Loucy (cell line): ENCODE results near the gene CLMP.

Experiments
- H2AFZ ChIP-seq: fragments of 200-600 bp; sonication (generic); 2 replicates; pipeline ENCODE4 v1.6.0; 2016; ENCODE audit warnings: antibody characterized with exemption, mild to moderate bottlenecking, low read length, moderate library complexity
- H3F3A ChIP-seq: fragments of 200-600 bp; 2 replicates; pipeline ENCODE4 v1.6.0; 2016; ENCODE audit warnings: antibody characterized with exemption, low read depth, mild to moderate bottlenecking
- H3K27me3 ChIP-seq: fragments of 200-600 bp; sonication (generic); 2 replicates; pipeline ENCODE4 v1.6.1; 2014; ENCODE audit warnings: low read length, mild to moderate bottlenecking; ENCODE audit not compliant: insufficient read depth, poor library complexity, severe bottlenecking
- H3K36me3 ChIP-seq: fragments of 200-600 bp; sonication (generic); 2 replicates; pipeline ENCODE4 v1.6.1; 2016; ENCODE audit warnings: low read length; ENCODE audit not compliant: insufficient read depth
- H3K4me1 ChIP-seq: fragments of 200-600 bp; sonication (generic); 2 replicates; pipeline ENCODE4 v1.5.1; 2014; ENCODE audit warnings: low read length, mild to moderate bottlenecking; ENCODE audit not compliant: insufficient read depth, poor library complexity, severe bottlenecking
- H3K4me2 ChIP-seq: fragments of 200-600 bp; sonication (generic); 2 replicates; pipeline ENCODE4 v1.6.0; 2014; ENCODE audit warnings: antibody characterized with exemption, low read length, low read depth, mild to moderate bottlenecking; ENCODE audit not compliant: poor library complexity, severe bottlenecking
- H3K4me3 ChIP-seq: fragments of 200-600 bp; sonication (generic); 2 replicates; pipeline ENCODE4 v1.5.1; 2014; ENCODE audit warnings: low read length, mild to moderate bottlenecking, mixed read lengths; ENCODE audit not compliant: poor library complexity, severe bottlenecking
- H3K79me2 ChIP-seq: fragments of 200-600 bp; sonication (generic); 2 replicates; pipeline ENCODE4 v1.6.1; 2014; ENCODE audit warnings: low read length; ENCODE audit not compliant: insufficient read depth
- H3K9ac ChIP-seq: fragments of 200-600 bp; sonication (generic); 2 replicates; pipeline ENCODE4 v1.6.0; 2014; ENCODE audit warnings: mild to moderate bottlenecking, low read depth, low read length, moderate library complexity; ENCODE audit not compliant: poor library complexity, severe bottlenecking
- H3K9me2 ChIP-seq: fragments of 200-600 bp; sonication (generic); replicated peaks from 2 replicates; pipeline ENCODE4 v1.6.1; 2016; ENCODE audit warnings: low read depth, low read length, mixed read lengths
- H3K9me3 ChIP-seq: fragments of 200-600 bp; sonication (generic); 2 replicates; pipeline ENCODE4 v1.6.1; 2014; ENCODE audit warnings: mild to moderate bottlenecking, antibody characterized with exemption, low read length, low read depth; ENCODE audit not compliant: insufficient read depth
- H4K20me1 ChIP-seq: fragments of 200-600 bp; sonication (generic); 2 replicates; pipeline ENCODE4 v1.6.0; 2014; ENCODE audit warnings: antibody characterized with exemption, low read length, mild to moderate bottlenecking; ENCODE audit not compliant: insufficient read depth, poor library complexity, severe bottlenecking
- CTCF ChIP-seq: fragments of 200-600 bp; sonication (generic); conservative IDR thresholded peaks from 2 replicates; pipeline ENCODE4 v1.5.1; 2014; ENCODE audit warnings: mild to moderate bottlenecking, antibody characterized with exemption, low read length
- EZH2phosphoT487 ChIP-seq: fragments of 200-600 bp; IDR thresholded peaks from 2 replicates; pipeline ENCODE4 v1.6.1; 2018; ENCODE audit warnings: antibody characterized with exemption, mild to moderate bottlenecking, moderate library complexity, borderline replicate concordance

CLMP gene

GRCh38 chr11:123203934-123204333, 8.9 kb upstream of the CLMP start:
- Histone ChIP-seq H3K9me3 (no peaks in the 10 kb centered on the region), H3K4me1 (peaks cover 8% of the 10 kb centered on the region), H3K79me2 (no peaks in the 10 kb centered on the region), H2AFZ (no peak overlapping the region), H3K36me3 (no peaks in the 10 kb centered on the region), H3K4me2 (no peak overlapping the region), H3K9me2 (no peaks in the 10 kb centered on the region), H4K20me1 (no peaks in the 10 kb centered on the region), H3K9ac (no peak overlapping the region), H3K27me3 (no peaks in the 10 kb centered on the region), H3F3A (no peaks in the 10 kb centered on the region), H3K4me3 (no peak overlapping the region)
- no peak for TF ChIP-seq EZH2phosphoT487
- no peak for TF ChIP-seq CTCF

GRCh38 chr11:123203471-123203870, 8.4 kb upstream of the CLMP start:
- H3K9me2 ChIP-seq = no peaks in the 10 kb centered on the region
- H4K20me1 ChIP-seq = no peaks in the 10 kb centered on the region
- no peak overlapping the region for H3K9ac ChIP-seq
- no peaks in the 10 kb centered on the region for H3K79me2 ChIP-seq
- no peaks in the 10 kb centered on the region for H3F3A ChIP-seq
- H3K4me1 ChIP-seq = peaks cover 8% of the 10 kb centered on the region
- no peaks in the 10 kb centered on the region for H3K27me3 ChIP-seq
- no peaks in the 10 kb centered on the region for H3K36me3 ChIP-seq
- H3K4me3 ChIP-seq = no peak overlapping the region
- H3K9me3 ChIP-seq = no peaks in the 10 kb centered on the region
- TF ChIP-seq CTCF (no peak), EZH2phosphoT487 (no peak)
- no peak overlapping the region for H3K4me2 ChIP-seq
- no peak overlapping the region for H2AFZ ChIP-seq

- Histone ChIP-seq H3F3A (no peaks in the 10 kb centered on the region), H2AFZ (no peak overlapping the region; the same call in 1 of the 2 replicates), H3K9me3 (no peaks in the 10 kb centered on the region), H3K9ac (no peak overlapping the region), H3K27me3 (no peaks in the 10 kb centered on the region), H3K79me2 (no peaks in the 10 kb centered on the region), H3K4me2 (no peak overlapping the region), H3K36me3 (no peaks in the 10 kb centered on the region), H3K4me3 (no peak overlapping the region), H3K9me2 (no peaks in the 10 kb centered on the region), H4K20me1 (no peaks in the 10 kb centered on the region), H3K4me1 (peaks cover 8% of the 10 kb centered on the region)
- TF ChIP-seq CTCF (no peak), EZH2phosphoT487 (no peak)
Measured at GRCh38 chr11:123202155-123203151, 7.4 kb upstream of the CLMP start.
